Measurements from ENCODE around the gene ITPKB.

ITPKB gene

GRCh38 chr1:226695335-226695900 lies 43.7 kb downstream of the ITPKB start:
- in situ Hi-C loops (cut with HindIII; ENCODE audit: low pct_ligation_motif_present, low pct_unique_long_range_greater_than_20kb, low sequenced_read_pairs): no loop called here

GRCh38 chr1:226692823-226693222 lies 46.3 kb downstream of the ITPKB start:
- in situ Hi-C loops (cut with HindIII; ENCODE audit: low pct_ligation_motif_present, low pct_unique_long_range_greater_than_20kb, low sequenced_read_pairs): no loop called here
- DNase-seq: no peak

More at GRCh38 chr1:226695335-226695900, 43.7 kb downstream of the ITPKB start:
- DNase-seq: no peak

DNA sequence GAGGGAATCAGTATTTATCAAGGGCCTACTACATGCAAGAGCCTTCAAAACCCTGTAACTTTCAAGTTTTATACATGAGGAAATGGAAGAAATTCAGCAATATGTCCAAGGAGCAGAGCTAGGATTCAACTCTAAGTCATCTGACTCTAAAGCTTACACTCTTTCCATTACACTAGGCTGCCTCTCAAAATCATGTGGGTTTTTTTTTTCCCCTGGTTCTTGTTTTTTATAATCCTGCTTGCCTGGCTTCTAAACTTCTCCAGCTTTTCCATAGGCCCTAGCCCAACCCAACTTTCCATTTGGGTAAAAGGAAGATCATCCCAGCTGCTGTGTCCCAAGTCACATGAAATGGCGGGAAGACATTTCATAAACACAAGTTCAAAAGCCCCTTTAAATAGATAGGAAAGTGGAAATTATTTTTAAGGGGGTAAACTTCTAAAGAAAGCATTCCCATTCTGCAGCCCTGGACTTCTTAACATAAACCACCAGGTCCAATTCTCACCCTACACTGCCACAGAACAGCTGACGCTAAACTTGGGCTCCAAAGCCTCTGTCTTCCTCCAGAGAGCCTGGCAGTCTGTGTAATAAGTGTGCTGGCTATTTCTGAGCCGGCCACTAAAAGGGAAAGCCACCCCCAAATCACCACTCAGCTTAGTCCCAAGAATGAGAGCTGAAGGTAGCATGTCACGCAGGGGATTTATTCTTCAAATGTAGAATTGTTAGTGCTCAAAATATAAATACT lies 46.9 kb downstream of the ITPKB start:
- in situ Hi-C loops (cut with HindIII; ENCODE audit: low pct_ligation_motif_present, low pct_unique_long_range_greater_than_20kb, low sequenced_read_pairs): no loop called here
- no peak for DNase-seq

DNA sequence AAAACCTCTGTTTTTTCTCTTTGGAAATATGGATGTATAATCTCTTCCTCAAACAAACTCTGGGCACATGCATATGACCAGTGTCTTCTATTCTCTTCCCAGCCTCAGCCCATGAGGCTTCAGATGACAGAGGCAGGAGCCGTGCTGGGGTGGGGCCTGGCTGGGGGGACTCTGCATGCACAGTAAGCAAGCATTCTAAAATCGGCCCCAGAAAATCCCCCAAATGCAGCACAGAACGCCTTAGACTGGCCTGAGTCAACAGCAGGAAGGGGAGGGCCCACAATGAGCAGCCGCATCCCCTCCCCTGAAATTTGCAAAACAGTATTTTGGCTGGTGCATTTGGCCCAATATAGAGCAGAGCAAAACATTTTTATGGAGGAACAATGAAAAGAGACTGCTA lies 47.8 kb downstream of the ITPKB start:
- in situ Hi-C loops (cut with HindIII; ENCODE audit: low pct_ligation_motif_present, low pct_unique_long_range_greater_than_20kb, low sequenced_read_pairs): no loop called here
- DNase-seq: no peak

- no peak for DNase-seq
- in situ Hi-C loops (cut with HindIII; ENCODE audit: low pct_ligation_motif_present, low pct_unique_long_range_greater_than_20kb, low sequenced_read_pairs): no loop called here
Observed at GRCh38 chr1:226690460-226690982, 48.6 kb downstream of the ITPKB start.

- in situ Hi-C loops (cut with HindIII; ENCODE audit: low pct_ligation_motif_present, low pct_unique_long_range_greater_than_20kb, low sequenced_read_pairs): no loop called here
- no peak for DNase-seq
Observed at GRCh38 chr1:226688808-226689207, 50.3 kb downstream of the ITPKB start.

GRCh38 chr1:226688056-226688748 lies 50.9 kb downstream of the ITPKB start:
- in situ Hi-C loops (cut with HindIII; ENCODE audit: low pct_ligation_motif_present, low pct_unique_long_range_greater_than_20kb, low sequenced_read_pairs): no loop called here
- no peak for DNase-seq

DNA sequence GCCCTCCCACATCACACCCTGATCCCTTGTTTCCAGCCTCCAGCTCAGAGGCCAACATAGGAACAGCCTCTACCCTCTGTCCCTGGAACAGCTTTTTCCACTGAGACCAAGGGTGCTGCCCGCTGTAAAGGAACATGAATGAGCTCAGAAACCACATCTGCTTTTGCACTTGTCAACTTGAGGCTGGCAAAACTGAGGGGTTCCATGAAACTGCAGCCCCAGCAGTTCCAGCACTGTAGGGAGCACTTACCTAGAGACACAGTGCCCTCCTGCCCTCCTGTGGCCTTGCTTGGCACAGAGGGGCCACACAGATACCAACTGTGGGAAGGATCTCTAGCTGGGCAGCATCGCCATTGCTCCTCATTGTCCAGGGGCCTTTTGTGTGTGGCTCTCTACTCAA lies 51.7 kb downstream of the ITPKB start:
- no peak for DNase-seq
- in situ Hi-C loops (cut with HindIII; ENCODE audit: low pct_ligation_motif_present, low pct_unique_long_range_greater_than_20kb, low sequenced_read_pairs): no loop called here

GRCh38 chr1:226686440-226687425 lies 52.3 kb downstream of the ITPKB start:
- no peak for DNase-seq
- in situ Hi-C loops (cut with HindIII; ENCODE audit: low pct_ligation_motif_present, low pct_unique_long_range_greater_than_20kb, low sequenced_read_pairs): no loop called here

DNA sequence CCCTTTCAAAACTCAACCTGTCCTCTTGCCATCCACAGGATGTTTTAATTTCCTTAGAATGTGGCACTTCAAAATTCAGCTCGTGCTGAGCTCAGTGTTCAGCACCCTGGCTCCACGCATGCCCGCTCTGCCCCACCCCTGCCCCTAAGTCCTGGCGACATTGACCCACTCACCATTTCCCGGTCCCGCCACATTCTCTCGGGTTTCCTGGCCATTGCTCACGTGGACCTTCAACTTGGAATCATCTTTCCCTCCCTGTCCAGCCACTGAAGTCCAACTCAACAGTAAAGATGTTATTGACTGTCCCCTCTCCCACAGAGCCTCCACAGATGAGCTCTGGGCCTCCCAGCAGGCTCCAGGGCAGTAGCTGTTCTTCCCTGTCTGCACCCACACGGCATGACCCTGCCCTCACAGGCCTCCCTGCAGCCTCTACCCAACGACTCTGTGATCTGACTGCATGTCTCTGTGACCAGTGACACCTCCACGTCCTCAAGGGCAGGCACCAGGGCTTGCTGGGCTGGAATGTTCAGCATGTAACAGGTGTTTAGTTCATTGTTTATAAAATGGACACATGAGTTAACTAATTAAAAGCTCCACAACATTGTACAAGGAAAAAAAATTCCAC lies 53.8 kb downstream of the ITPKB start:
- DNase-seq: no peak

DNA sequence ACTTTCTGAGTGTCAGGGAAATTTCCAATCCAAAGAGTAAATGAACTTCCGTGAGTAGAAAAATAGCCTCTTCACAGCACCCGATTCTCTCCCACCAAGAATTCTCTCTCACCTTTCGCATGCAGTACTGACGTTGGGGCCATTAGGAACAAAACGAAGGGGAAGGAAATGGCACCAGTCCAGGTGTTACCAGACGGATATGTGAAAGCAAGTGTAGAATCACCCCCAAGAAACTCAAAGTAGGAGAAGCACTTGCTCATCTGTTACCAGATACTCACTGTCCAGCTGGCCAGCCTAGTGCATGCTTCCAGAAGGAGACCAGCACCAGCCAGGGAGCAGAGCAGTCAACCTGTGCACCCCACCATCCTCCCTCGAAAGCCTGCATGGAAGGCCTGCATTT lies 55.1 kb downstream of the ITPKB start:
- in situ Hi-C loops (cut with HindIII; ENCODE audit: low pct_ligation_motif_present, low pct_unique_long_range_greater_than_20kb, low sequenced_read_pairs): no loop called here
- no peak for DNase-seq

More for the DNA sequence above, 53.8 kb downstream of the ITPKB start:
- in situ Hi-C loops (cut with HindIII; ENCODE audit: low pct_ligation_motif_present, low pct_unique_long_range_greater_than_20kb, low sequenced_read_pairs): no loop called here

GRCh38 chr1:226682871-226683814 lies 55.9 kb downstream of the ITPKB start:
- DNase-seq: no peak
- in situ Hi-C loops (cut with HindIII; ENCODE audit: low pct_ligation_motif_present, low pct_unique_long_range_greater_than_20kb, low sequenced_read_pairs): no loop called here

- no peak for DNase-seq
- in situ Hi-C loops (cut with HindIII; ENCODE audit: low pct_ligation_motif_present, low pct_unique_long_range_greater_than_20kb, low sequenced_read_pairs): no loop called here
Observed at GRCh38 chr1:226681652-226682493, 57.2 kb downstream of the ITPKB start.

DNA sequence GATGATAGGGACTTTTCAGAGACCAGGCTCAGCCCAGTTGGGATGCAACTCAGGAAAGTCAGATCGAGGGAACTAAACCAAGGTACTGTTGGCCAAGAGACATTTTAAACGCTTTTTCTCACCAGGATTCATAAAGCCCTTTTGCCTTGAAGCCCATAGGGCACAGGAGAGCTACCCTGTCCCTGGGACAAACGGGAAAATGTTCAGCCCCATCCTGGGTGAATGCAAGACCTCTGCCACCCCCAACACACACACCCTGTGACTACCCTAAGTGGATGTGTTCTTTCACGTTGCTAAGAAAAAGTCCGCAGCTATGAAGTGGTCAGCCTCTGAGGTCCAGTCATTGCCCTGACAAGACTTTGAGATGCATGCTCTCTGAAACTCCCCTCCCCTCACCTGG lies 58.4 kb downstream of the ITPKB start:
- no peak for DNase-seq

DNA sequence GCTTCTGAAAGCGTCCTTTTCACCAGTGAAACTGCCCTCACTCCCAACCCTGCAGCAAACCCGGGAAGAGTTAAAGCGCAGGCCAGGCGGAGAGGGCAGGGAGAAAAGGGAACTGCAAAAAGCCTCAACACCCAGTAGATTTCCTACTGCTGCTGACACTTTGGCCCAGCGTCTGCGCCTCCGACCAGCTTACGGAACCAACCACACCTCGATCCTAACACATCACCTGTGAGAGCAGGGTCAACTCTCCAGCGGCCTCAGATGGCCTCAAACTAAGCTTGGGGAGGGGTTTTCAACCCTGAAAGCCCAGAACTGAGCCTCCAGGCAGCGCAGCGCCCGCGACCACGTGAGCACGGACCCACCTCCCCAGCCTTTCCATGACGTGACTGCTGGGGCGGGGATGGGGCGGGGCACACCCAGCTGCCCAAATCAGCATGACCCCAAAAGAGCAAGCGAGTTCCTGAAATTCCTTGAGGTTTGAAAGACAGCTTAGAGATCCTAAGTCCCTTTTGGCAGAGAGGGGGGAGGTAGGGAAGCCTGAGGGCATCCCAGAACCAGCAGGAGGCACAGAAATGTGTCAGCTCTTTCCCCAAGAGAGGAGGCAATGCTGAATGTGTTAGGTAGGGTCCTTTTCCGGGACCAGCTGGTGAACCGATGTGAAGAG lies 59.1 kb downstream of the ITPKB start:
- in situ Hi-C loops (cut with HindIII; ENCODE audit: low pct_ligation_motif_present, low pct_unique_long_range_greater_than_20kb, low sequenced_read_pairs): no loop called here
- peak; percentile 34 for DNase-seq

More for the DNA sequence above, 58.4 kb downstream of the ITPKB start:
- in situ Hi-C loops (cut with HindIII; ENCODE audit: low pct_ligation_motif_present, low pct_unique_long_range_greater_than_20kb, low sequenced_read_pairs): no loop called here

DNA sequence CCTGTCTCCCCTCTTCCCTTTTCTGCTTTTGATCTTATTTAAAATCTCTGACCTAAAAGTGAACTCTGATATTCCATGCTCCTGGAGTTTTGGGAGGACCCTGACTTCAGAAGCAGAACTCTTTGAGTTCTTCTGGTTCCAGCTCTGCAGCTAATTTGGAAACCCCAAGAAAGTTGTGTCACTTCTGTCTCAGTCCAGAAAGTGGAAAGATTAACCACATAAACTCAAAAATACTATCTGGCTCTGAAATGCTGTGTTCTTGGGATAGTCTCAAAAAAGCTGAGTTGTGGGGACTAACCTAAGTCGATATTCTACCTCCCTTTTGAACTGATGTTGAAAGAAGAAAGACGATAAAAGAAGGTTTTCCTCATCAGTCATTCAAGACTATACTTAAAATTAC lies 59.8 kb downstream of the ITPKB start:
- in situ Hi-C loops (cut with HindIII; ENCODE audit: low pct_ligation_motif_present, low pct_unique_long_range_greater_than_20kb, low sequenced_read_pairs): no loop called here
- no peak for DNase-seq
